HTERT RPE-1 (cell line): ENCODE measurements around the gene GRIP1.
"Not testable (repeated sequence)": the region's sequence is repeated elsewhere in the genome, so short reads cannot be mapped to it uniquely, and the experiment has no call there.

Source experiments
- in situ Hi-C: fragments of 300-500 bp; cut with MboI; formaldehyde crosslinking; loops from 4 replicates; pipeline ENCODE4 v1.14.3; 2020; ENCODE audit warnings: low sequenced_read_pairs

Gene GRIP1

GRCh38 chr12:66341126-66341525 lies 337.8 kb downstream of the GRIP1 start:
- in situ Hi-C loops = no loop called here

- in situ Hi-C loops = no loop called here
These were observed 338.7 kb downstream of the GRIP1 start for GRCh38 chr12:66340131-66340530.

GRCh38 chr12:66337381-66338010 lies 341.4 kb downstream of the GRIP1 start:
- in situ Hi-C loops = no loop called here

- in situ Hi-C loops = no loop called here
These were observed 343.1 kb downstream of the GRIP1 start for GRCh38 chr12:66335746-66336145.

GRCh38 chr12:66331814-66332213 lies 347.1 kb downstream of the GRIP1 start:
- in situ Hi-C loops = no loop called here

- in situ Hi-C loops = no loop called here
These were observed 347.9 kb downstream of the GRIP1 start for GRCh38 chr12:66331016-66331415.

- in situ Hi-C loops = no loop called here
These were observed 348.9 kb downstream of the GRIP1 start for GRCh38 chr12:66329941-66330340.

- in situ Hi-C loops = no loop called here
These were observed 355.9 kb downstream of the GRIP1 start for GRCh38 chr12:66323017-66323416.

- in situ Hi-C loops = no loop called here
These were observed 357.4 kb downstream of the GRIP1 start for GRCh38 chr12:66321435-66321834.

GRCh38 chr12:66320996-66321395 lies 357.9 kb downstream of the GRIP1 start:
- in situ Hi-C loops = no loop called here

- in situ Hi-C loops = no loop called here
These were observed 359.5 kb downstream of the GRIP1 start for GRCh38 chr12:66319266-66319954.

- in situ Hi-C loops = no loop called here
These were observed 364.6 kb downstream of the GRIP1 start for GRCh38 chr12:66314278-66314677.

GRCh38 chr12:66312189-66312588 lies 366.7 kb downstream of the GRIP1 start:
- in situ Hi-C loops = no loop called here

- in situ Hi-C loops = no loop called here
These were observed 369.3 kb downstream of the GRIP1 start for GRCh38 chr12:66309606-66310005.

- in situ Hi-C loops = no loop called here
These were observed 374.5 kb downstream of the GRIP1 start for GRCh38 chr12:66304296-66304900.

GRCh38 chr12:66303316-66303804 lies 375.5 kb downstream of the GRIP1 start:
- in situ Hi-C loops = not testable (repeated sequence)

GRCh38 chr12:66302827-66303169 lies 376.1 kb downstream of the GRIP1 start:
- in situ Hi-C loops = no loop called here

GRCh38 chr12:66301944-66302826 lies 376.7 kb downstream of the GRIP1 start, which contains the start of gene HELB:
Gene HELB (plus strand): TSS chr12:66302493. CDS start chr12:66302604, 111 bp downstream.
- in situ Hi-C loops = no loop called here

GRCh38 chr12:66297923-66298322 lies 381.0 kb downstream of the GRIP1 start:
- in situ Hi-C loops = no loop called here
